ENCODE data around the gene CENPP.
"Not testable (repeated sequence)": the region's sequence is repeated elsewhere in the genome, so short reads cannot be mapped to it uniquely, and the experiment has no call there.

CENPP gene

GRCh38 chr9:92562461-92562967 lies 236.8 kb downstream of the CENPP start:
- peaks cover 9% of the 10 kb centered on the region for H3K4me1 ChIP-seq (ENCODE audit: insufficient read depth, low read length)
- H3K27me3 ChIP-seq (ENCODE audit: control insufficient read depth in 1 of 2, insufficient read depth in 2 of 2, low read length in 2 of 2): no peaks in the 10 kb centered on the region
- no peak overlapping the region for H3K27ac ChIP-seq (ENCODE audit: low read depth, low read length)
- no peaks in the 10 kb centered on the region for H3K9me3 ChIP-seq (ENCODE audit: low read length)
- H3K4me3 ChIP-seq (ENCODE audit: low read depth in 1 of 2, low read length in 2 of 2): no peak overlapping the region
- no peak overlapping the region for H3K9ac ChIP-seq (ENCODE audit: low read length)
- no peaks in the 10 kb centered on the region for H3K36me3 ChIP-seq (ENCODE audit: insufficient read depth, low read length)

- Histone ChIP-seq H3K4me1 (ENCODE audit: insufficient read depth, low read length) (peaks cover 9% of the 10 kb centered on the region), H3K9ac (ENCODE audit: low read length) (no peak overlapping the region), H3K27ac (ENCODE audit: low read depth, low read length) (no peak overlapping the region), H3K36me3 (ENCODE audit: insufficient read depth, low read length) (no peaks in the 10 kb centered on the region), H3K9me3 (ENCODE audit: low read length) (no peaks in the 10 kb centered on the region), H3K4me3 (ENCODE audit: low read depth in 1 of 2, low read length in 2 of 2) (no peak overlapping the region), H3K27me3 (ENCODE audit: control insufficient read depth in 1 of 2, insufficient read depth in 2 of 2, low read length in 2 of 2) (no peaks in the 10 kb centered on the region)
These were observed 237.7 kb downstream of the CENPP start for GRCh38 chr9:92563116-92564100.

- H3K9me3 ChIP-seq (ENCODE audit: low read length): no peaks in the 10 kb centered on the region
- H3K27me3 ChIP-seq (ENCODE audit: control insufficient read depth in 1 of 2, insufficient read depth in 2 of 2, low read length in 2 of 2): no peaks in the 10 kb centered on the region
- H3K36me3 ChIP-seq (ENCODE audit: insufficient read depth, low read length): no peaks in the 10 kb centered on the region
- no peak overlapping the region for H3K27ac ChIP-seq (ENCODE audit: low read depth, low read length)
- H3K9ac ChIP-seq (ENCODE audit: low read length): no peak overlapping the region
- H3K4me1 ChIP-seq (ENCODE audit: insufficient read depth, low read length): peaks cover 9% of the 10 kb centered on the region
- H3K4me3 ChIP-seq (ENCODE audit: low read depth in 1 of 2, low read length in 2 of 2): no peak overlapping the region
These were observed 238.8 kb downstream of the CENPP start for GRCh38 chr9:92564504-92564903.

- H3K36me3 ChIP-seq (ENCODE audit: insufficient read depth, low read length): no peaks in the 10 kb centered on the region
- no peaks in the 10 kb centered on the region for H3K9me3 ChIP-seq (ENCODE audit: low read length)
- no peak overlapping the region for H3K4me3 ChIP-seq (ENCODE audit: low read depth in 1 of 2, low read length in 2 of 2)
- H3K9ac ChIP-seq (ENCODE audit: low read length): no peak overlapping the region
- H3K27me3 ChIP-seq (ENCODE audit: control insufficient read depth in 1 of 2, insufficient read depth in 2 of 2, low read length in 2 of 2): no peaks in the 10 kb centered on the region
- H3K27ac ChIP-seq (ENCODE audit: low read depth, low read length): no peak overlapping the region
- peaks cover 9% of the 10 kb centered on the region for H3K4me1 ChIP-seq (ENCODE audit: insufficient read depth, low read length)
These were observed 239.2 kb downstream of the CENPP start for GRCh38 chr9:92564982-92565381.

DNA sequence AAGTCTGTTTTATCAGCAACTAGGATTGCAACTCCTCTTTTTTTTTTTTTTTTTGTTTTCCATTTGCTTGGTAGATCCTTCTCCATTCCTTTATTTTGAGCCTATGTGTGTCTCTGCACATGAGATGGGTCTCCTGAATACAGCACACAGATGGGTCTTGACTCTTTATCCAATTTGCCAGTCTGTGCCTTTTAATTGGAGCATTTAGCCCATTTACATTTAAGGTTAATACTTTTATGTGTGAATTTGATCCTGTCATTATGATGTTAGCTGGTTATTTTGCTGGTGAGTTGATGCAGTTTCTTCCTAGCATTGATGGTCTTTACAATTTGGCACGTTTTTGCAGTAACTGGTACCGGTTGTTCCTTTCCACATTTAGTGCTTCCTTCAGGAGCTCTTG lies 246.1 kb downstream of the CENPP start:
- not testable (repeated sequence) for H3K4me3 ChIP-seq (ENCODE audit: low read depth in 1 of 2, low read length in 2 of 2); H3K4me1 ChIP-seq (ENCODE audit: insufficient read depth, low read length); H3K36me3 ChIP-seq (ENCODE audit: insufficient read depth, low read length); H3K27ac ChIP-seq (ENCODE audit: low read depth, low read length); H3K9me3 ChIP-seq (ENCODE audit: low read length); H3K27me3 ChIP-seq (ENCODE audit: control insufficient read depth in 1 of 2, insufficient read depth in 2 of 2, low read length in 2 of 2); H3K9ac ChIP-seq (ENCODE audit: low read length)

GRCh38 chr9:92573612-92574011 lies 247.9 kb downstream of the CENPP start:
- H3K9ac ChIP-seq (ENCODE audit: low read length); H3K9me3 ChIP-seq (ENCODE audit: low read length); H3K4me1 ChIP-seq (ENCODE audit: insufficient read depth, low read length); H3K36me3 ChIP-seq (ENCODE audit: insufficient read depth, low read length); H3K27me3 ChIP-seq (ENCODE audit: control insufficient read depth in 1 of 2, insufficient read depth in 2 of 2, low read length in 2 of 2); H3K27ac ChIP-seq (ENCODE audit: low read depth, low read length); H3K4me3 ChIP-seq (ENCODE audit: low read depth in 1 of 2, low read length in 2 of 2): not testable (repeated sequence)

DNA sequence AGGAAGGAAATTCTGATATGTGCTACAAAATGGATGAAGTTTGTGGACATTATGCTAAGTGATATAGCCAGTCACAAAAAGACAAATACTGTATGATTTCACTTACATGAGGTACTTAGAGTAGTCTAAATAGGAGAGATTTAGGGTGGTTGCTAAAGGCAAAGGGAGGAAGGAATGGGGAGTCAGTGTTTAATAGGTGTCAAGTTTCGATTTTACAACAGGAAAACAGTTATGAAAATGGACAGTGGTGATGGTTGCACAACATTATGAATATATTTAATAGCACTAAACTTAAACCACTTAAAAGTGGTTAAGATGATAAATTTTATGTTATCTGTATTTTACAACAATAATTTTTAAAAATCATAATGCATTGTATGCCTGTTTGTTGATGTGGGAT lies 250.4 kb downstream of the CENPP start:
- Histone ChIP-seq H3K27ac (ENCODE audit: low read depth, low read length) (no peak overlapping the region), H3K9ac (ENCODE audit: low read length) (no peak overlapping the region), H3K4me3 (ENCODE audit: low read depth in 1 of 2, low read length in 2 of 2) (no peak overlapping the region), H3K36me3 (ENCODE audit: insufficient read depth, low read length) (no peaks in the 10 kb centered on the region), H3K27me3 (ENCODE audit: control insufficient read depth in 1 of 2, insufficient read depth in 2 of 2, low read length in 2 of 2) (no peaks in the 10 kb centered on the region), H3K9me3 (ENCODE audit: low read length) (no peaks in the 10 kb centered on the region), H3K4me1 (ENCODE audit: insufficient read depth, low read length) (peaks cover 6% of the 10 kb centered on the region)

GRCh38 chr9:92589923-92590322 lies 264.2 kb downstream of the CENPP start:
- H3K27ac ChIP-seq (ENCODE audit: low read depth, low read length): peak overlapping the region; percentile 77
- H3K36me3 ChIP-seq (ENCODE audit: insufficient read depth, low read length): no peaks in the 10 kb centered on the region
- H3K9me3 ChIP-seq (ENCODE audit: low read length): no peaks in the 10 kb centered on the region
- peaks cover 24% of the 10 kb centered on the region for H3K4me1 ChIP-seq (ENCODE audit: insufficient read depth, low read length)
- H3K27me3 ChIP-seq (ENCODE audit: control insufficient read depth in 1 of 2, insufficient read depth in 2 of 2, low read length in 2 of 2): no peaks in the 10 kb centered on the region
- no peak overlapping the region for H3K9ac ChIP-seq (ENCODE audit: low read length)
- no peak overlapping the region for H3K4me3 ChIP-seq (ENCODE audit: low read depth in 1 of 2, low read length in 2 of 2)

- Histone ChIP-seq H3K9me3 (ENCODE audit: low read length) (no peaks in the 10 kb centered on the region), H3K4me1 (ENCODE audit: insufficient read depth, low read length) (peaks cover 24% of the 10 kb centered on the region), H3K27ac (ENCODE audit: low read depth, low read length) (peak overlapping the region; percentile 77), H3K36me3 (ENCODE audit: insufficient read depth, low read length) (no peaks in the 10 kb centered on the region), H3K4me3 (ENCODE audit: low read depth in 1 of 2, low read length in 2 of 2) (no peak overlapping the region), H3K9ac (ENCODE audit: low read length) (no peak overlapping the region), H3K27me3 (ENCODE audit: control insufficient read depth in 1 of 2, insufficient read depth in 2 of 2, low read length in 2 of 2) (no peaks in the 10 kb centered on the region)
These were observed 264.6 kb downstream of the CENPP start for GRCh38 chr9:92590377-92590776.

DNA sequence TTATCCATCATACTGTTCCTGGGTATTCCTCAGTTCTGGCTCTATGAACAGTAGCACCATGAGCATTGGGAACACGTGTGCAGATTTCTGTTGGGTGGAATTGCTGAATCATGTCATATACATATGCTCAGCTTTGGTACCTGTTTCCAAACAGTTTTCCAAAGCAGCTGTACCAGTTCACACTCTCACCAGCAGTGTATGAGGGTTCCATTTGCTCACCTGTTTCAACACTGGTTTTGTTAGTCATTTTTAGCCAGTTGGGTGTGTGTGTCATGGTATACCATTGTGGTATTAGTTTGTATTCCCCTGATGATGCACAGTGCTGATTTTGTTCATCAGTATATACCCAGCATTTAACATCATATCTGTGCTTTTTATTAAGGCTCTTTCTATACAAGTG lies 266.8 kb downstream of the CENPP start:
- peaks cover 24% of the 10 kb centered on the region for H3K4me1 ChIP-seq (ENCODE audit: insufficient read depth, low read length)
- H3K36me3 ChIP-seq (ENCODE audit: insufficient read depth, low read length): no peaks in the 10 kb centered on the region
- no peaks in the 10 kb centered on the region for H3K9me3 ChIP-seq (ENCODE audit: low read length)
- H3K27ac ChIP-seq (ENCODE audit: low read depth, low read length): no peak overlapping the region
- H3K9ac ChIP-seq (ENCODE audit: low read length): no peak overlapping the region
- no peak overlapping the region for H3K4me3 ChIP-seq (ENCODE audit: low read depth in 1 of 2, low read length in 2 of 2)
- no peaks in the 10 kb centered on the region for H3K27me3 ChIP-seq (ENCODE audit: control insufficient read depth in 1 of 2, insufficient read depth in 2 of 2, low read length in 2 of 2)

DNA sequence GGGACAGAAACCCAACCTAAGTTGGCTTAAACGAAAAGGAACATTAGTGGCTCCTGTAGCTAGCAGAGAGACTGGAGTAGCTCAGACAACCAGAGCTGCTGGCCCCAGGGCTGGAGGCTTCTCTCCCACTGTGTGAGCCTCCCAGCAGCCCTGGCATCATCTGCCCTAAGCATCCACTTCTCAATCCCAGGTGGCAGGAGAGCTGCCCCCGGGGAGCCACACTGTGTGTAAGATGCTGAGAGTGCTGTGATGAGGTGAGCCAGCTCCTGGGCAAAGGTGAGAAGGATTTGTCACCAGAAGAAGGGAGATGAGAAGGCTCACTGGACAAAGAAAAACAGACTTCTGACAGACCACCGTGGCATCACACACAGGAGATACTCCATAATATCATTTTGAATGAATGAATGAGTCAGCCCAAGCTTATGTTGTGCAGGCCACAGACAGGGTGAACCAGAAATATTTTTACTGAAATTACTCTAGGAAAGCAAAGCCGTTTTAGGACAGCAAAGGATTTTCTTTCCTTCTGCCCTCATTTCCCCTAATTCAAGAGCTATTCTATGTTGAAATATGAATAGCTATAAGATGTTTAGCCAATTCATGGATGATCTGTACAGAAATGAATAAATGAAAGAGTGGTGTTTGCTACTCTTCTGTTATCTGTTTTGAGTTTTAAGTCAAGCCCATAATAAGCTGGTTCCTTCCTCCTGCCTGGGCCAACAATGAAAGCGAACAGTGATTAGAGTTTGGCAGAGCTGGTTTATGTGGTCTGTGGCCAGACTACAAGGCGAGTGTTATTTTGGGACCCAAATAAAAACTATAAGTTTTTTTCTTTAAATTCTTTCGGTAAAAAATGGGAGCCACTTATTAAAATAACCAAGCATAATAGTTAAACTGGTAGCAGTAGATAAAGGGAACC lies 267.5 kb downstream of the CENPP start:
- no peaks in the 10 kb centered on the region for H3K9me3 ChIP-seq (ENCODE audit: low read length)
- no peak overlapping the region for H3K27ac ChIP-seq (ENCODE audit: low read depth, low read length)
- no peaks in the 10 kb centered on the region for H3K27me3 ChIP-seq (ENCODE audit: control insufficient read depth in 1 of 2, insufficient read depth in 2 of 2, low read length in 2 of 2)

More for the DNA sequence above, 267.5 kb downstream of the CENPP start:
- Histone ChIP-seq H3K4me1 (ENCODE audit: insufficient read depth, low read length) (peaks cover 24% of the 10 kb centered on the region), H3K9ac (ENCODE audit: low read length) (no peak overlapping the region), H3K36me3 (ENCODE audit: insufficient read depth, low read length) (no peaks in the 10 kb centered on the region), H3K4me3 (ENCODE audit: low read depth in 1 of 2, low read length in 2 of 2) (no peak overlapping the region)

Measured in muscle layer of colon (tissue), 2 donors.